NCI-H128 (cell line): ENCODE measurements around the gene NUSAP1.
"Not testable (repeated sequence)": the region's sequence is repeated elsewhere in the genome, so short reads cannot be mapped to it uniquely, and the experiment has no call there.

Experiments used
- DNase-seq: peaks from one replicate; lab custom pipeline; 2025; ENCODE audit not compliant: unreplicated experiment; lab: John Stamatoyannopoulos, UW

Gene NUSAP1

GRCh38 chr15:41333026-41333562 lies 413 bp downstream of the NUSAP1 start:
- DNase-seq: no peak

- no peak for DNase-seq
Measured at GRCh38 chr15:41334293-41335120, 1.8 kb downstream of the NUSAP1 start.

- DNase-seq: no peak
Measured at GRCh38 chr15:41336549-41336948, 3.9 kb downstream of the NUSAP1 start.

DNA sequence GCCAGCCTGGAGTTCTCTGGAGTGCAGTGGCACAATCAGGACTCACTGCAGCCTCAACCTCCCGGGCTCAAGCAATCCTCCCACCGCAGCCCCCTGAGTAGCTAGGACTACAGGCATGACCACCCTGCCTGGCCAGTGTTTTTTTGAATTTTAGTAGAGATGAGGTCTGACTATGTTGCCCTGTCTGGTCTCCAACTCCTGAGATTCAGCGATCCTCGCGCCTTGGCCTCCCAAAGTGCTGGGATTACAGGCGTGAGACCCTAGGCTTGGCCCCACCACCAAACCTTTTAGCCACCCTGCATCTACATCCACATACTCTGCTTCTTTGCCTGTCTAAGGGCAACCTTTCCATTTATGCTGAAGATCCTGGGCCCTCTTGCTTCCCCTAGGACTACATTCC lies 4.4 kb downstream of the NUSAP1 start:
- no peak for DNase-seq

DNA sequence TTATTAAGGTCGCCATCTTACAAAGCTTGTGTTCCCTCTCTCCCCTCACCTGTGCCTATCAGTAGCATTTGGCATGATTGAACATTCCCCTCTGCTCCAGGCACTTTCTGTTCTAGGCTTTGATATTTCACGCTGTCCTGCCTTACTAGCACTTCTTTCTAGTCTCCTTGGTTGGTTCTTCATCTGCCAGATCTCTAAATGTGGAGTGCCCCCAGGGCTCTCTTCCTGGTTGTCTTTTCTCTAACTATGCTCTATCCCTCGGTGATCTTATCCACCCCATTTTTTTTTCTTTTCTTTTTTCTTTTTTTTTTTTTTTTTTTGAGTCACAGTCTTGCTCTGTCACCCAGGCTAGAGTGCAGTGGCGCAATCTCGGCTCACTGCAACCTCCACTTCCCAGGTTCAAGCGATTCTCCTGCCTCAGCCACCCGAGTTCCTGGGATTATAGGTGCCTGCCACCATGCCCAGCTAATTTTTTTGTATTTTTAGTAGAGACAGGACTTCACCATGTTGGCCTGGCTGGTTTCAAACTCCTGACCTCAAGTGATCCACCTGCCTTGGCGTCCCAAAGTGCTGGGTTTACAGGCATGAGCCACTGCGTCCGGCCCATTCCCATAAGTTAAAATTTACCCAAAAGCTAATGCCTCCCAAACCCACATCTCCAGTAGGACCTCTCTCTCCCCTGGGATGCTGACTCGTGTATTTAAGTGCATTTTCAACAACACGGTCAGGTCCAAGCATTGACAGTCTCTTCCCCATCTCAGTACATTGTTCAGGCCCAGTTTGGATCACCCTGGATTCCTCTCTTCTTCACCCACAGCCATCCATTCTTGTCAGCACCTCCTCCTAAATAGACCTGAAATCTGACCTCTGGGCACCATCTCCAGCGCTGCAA lies 5.2 kb downstream of the NUSAP1 start:
- DNase-seq: no peak

DNA sequence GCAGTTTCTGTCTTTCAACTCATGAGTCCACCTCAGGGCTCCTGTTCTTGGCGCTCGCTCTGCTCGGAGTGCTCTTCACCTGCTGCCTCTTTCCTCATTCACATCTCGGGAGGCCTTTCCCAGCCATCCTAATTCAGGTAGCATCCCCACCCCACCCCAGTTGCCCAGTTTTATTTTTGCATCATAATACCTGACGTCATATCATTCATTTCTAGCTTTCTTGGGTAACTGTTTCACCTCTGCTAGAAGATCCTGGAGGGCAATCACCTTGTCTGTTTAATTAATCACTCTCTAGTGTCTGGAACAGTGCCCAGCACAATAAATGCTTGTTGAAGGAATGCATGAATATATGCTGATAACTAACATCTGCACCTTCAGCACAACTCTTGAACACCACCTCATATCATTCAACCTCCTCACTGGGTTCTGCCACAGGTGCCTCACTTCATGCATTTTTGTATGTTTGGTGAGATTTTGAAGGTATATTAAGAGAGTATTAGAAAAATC lies 7.6 kb downstream of the NUSAP1 start:
- DNase-seq: no peak

DNA sequence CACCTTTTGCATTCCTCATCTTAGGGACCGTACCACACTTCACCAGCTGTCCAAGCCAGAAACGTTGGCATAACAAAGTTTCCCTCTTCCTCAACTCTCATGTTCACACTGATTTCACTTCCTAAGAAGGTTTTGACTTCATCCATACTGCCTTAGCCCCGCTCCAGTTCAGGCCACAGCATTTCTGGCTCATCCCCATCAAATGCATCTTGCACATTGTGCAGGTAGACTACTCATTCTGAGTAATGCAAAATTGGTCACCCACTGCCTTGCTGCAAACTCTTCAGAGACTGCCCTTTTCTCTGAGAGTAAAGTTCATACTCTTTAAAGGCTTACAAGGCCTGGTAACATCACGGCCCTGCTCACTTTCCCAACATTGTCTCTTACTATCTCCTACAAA lies 8.8 kb downstream of the NUSAP1 start:
- no peak for DNase-seq

DNA sequence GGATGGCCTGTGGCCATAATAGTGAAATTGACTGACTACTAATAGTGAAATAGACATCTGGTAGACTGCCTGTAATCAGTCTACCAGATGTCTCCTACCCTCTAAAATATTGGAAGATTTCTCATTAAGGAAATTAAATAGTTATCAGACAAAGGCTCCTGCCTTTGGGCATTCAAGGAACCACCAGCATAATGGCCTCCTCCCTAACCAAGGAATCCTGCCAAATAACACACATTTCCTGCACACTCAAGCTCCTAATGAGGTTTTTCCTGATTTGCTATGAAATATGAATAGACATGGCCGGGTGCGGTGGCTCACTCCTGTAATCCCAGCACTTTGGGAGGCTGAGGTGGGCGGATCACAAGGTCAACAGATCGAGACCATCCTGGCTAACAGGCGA lies 14.6 kb downstream of the NUSAP1 start:
- no peak for DNase-seq

DNA sequence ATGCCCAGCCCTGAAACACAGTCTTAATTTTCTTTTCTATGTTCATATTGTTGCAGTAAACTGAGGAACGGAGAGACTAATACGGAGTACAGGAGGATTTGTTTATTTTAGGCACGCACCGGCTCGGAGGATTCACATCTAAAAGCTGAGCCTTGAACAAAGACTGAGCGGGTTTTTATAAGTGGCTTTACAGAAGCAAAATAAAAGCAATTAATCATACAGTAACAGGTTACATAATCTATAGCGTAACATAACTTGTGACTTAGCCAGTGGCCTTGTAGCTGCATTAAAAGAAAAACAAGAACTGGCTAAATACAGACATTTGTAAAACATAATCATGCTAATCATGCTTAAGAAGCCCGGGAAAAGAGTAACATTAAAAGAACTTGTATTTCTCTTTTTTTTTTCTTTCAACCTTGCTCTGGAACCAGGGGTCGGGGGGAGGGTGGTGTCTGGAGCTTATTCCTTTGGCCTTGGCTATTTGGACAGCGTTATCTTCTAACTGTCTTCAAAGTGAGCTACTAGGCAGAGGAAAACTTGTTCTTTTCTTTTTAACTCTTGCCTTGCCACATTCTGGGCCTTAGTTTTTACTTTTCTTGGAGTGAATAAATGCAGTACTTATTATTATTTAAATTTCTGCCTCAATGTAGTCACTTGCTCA lies 17.5 kb downstream of the NUSAP1 start:
- DNase-seq: no peak

DNA sequence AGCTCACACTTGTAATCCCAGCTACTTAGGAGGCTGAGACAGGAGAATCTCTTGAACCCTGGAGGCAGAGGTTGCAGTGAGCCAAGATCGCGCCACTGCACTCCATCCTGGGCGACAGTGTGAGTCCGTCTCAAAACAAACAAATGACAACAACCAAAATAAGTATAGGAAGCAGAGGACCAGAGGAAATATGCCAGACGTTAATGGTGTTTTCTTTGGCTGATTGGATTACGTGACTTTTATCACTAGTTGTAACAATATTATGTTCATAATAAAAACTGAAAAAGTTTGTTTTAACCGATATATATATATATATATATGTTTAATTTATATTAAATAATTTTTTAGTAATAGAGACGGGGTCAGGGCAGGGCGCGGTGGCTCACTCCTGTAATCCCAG lies 21.7 kb downstream of the NUSAP1 start:
- DNase-seq: no peak

GRCh38 chr15:41367418-41367817 lies 34.7 kb downstream of the NUSAP1 start:
- DNase-seq: no peak

DNA sequence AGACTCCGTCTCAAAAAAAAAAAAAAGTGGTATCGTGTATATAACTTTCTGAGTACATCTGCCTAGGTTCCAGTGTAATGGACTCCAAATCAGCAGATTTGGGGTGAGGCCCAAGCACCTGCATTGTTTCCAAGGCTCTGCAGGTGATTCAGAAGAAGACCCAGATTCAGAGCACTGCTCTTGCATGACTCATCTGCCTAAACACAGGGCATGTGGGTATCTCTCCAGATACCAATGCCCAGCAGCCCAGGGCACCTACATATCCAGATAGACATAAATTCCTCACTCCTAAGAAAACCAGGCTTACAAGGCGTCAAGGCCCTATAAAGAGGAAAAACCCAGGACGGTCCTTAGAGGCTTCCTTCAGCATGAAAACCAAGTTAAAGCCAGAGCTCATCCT lies 45.3 kb downstream of the NUSAP1 start:
- DNase-seq: no peak

DNA sequence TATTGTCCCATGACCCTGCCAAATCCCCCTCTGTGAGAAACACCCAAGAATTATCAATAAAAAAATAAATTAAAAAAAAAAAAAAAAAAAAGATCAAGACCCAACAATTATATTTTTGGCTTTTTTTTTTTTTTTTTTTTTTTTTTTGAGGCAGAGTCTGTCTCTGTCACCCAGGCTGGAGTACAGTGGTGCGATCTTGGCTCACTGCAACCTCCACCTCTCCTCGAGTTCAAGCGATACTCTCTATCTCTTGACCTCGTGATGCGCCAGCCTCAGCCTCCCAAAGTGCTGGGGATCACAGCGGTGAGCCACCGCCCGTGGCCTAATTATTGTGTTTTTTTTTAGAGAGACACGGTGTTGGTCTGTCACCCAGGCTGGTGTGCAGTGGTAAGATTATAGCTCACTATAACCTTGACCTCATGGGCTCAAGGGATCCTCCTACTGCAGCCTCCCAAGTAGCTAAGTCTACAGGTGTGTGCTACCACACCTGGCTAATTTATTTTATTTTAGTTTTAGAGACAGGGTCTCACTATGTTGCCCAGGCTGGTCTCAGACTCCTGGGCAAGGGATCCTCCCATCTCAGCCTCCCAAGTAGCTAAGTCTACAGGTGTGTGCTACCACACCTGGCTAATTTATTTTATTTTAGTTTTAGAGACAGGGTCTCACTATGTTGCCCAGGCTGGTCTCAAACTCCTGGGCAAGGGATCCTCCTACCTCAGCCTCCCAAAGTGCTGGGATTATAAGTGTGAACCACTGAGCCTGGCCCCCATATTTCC lies 51.5 kb downstream of the NUSAP1 start:
- DNase-seq: not testable (repeated sequence)

DNA sequence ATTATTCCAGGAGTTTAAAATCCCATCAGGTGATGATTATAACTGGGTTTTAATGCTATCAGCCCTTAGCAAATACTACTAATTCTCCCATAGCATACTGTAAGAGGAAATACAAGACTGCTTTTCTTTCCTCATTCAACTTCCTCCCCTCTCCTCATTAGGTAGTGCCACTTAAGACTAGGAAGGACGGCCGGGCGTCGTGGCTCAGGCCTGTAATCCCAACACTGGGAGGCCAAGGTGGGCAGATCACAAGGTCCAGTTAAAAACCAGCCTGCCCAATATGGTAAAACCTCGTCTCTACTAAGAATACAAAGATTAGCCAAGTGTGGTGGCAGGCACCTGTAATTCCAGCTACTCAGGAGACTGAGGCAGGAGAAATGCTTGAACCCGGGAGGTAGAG lies 55.0 kb downstream of the NUSAP1 start:
- DNase-seq: no peak

GRCh38 chr15:41392659-41393058 lies 60.0 kb downstream of the NUSAP1 start:
- DNase-seq: no peak

DNA sequence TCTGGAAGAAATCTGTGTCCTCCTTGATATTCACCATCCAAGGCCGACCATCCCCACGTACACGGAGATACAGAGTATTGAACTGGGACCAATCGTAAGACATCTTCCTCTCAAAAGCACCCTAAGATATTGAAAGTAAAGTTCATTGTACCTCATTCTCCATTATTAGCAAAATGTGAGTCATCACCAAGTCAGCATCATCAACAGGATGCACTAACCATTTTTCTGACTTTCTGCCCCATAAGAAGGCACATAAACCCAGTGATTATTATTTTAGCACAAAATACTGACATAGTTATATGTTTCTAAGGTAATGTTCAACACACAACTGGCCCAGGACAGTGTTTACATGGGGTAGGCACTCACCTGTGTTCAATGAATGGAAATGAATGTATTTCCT lies 62.2 kb downstream of the NUSAP1 start:
- no peak for DNase-seq

- DNase-seq: no peak
Measured at GRCh38 chr15:41396111-41396510, 63.4 kb downstream of the NUSAP1 start.

- DNase-seq: no peak
Measured at GRCh38 chr15:41401904-41402267, 69.2 kb downstream of the NUSAP1 start.

GRCh38 chr15:41407341-41407740 lies 74.7 kb downstream of the NUSAP1 start:
- no peak for DNase-seq

DNA sequence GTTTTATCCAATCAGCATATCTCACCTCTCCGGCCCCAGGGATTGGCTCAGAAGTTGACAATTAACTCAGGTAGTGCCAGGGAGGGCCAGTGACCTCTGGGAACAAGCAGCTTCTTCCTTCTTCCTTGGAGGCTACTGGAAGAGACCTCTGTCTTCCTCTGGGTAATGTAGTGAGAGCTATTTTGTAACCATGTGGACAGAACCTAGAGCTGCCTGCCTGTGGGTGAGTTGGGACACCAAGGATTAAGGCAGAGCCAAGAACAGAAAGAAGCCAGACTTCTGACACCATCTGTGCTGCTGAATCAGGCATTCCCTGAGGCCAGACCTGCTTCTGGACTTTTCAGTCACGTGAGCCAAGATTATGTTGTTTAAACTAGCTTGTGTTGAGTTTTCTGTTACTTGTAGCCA lies 75.6 kb downstream of the NUSAP1 start:
- no peak for DNase-seq
